Erythroblast (primary cell): ENCODE measurements around the gene TTLL6.

Experiments
- GATA1 ChIP-seq: IDR thresholded peaks from 2 replicates; pipeline ENCODE4 v1.6.1; 2011; ENCODE audit warnings: low read depth, mild to moderate bottlenecking, control low read depth, low read length, moderate library complexity
- POLR2A ChIP-seq: IDR thresholded peaks from 2 replicates; pipeline ENCODE4 v1.6.1; 2011; ENCODE audit warnings: mild to moderate bottlenecking, low read length

GRCh38 chr17:48740537-48740936 lies 76.5 kb downstream of the TTLL6 start:
- TF ChIP-seq POLR2A (no peak), GATA1 (no peak)
